IMR-90 (cell line): Measurements from ENCODE around the gene ALG8. TPM values are rescaled to one million over a fixed set of nuclear protein-coding genes. Genes with fewer than 3 reads are reported as not detected.

Experiments used
- ATAC-seq: fragments of 200-7000 bp; cut with Tn5 transposase; 2 replicates; pipeline ENCODE4 v1.9.1; 2020; ENCODE audit warnings: low read depth, mild to moderate bottlenecking, moderate library complexity
- BruUV-seq: library from RNA; stranded (reverse); fragments of 400-500 nt; replicated peaks from 2 replicates; lab custom pipeline; 2021; lab: Mats Ljungman, UMichigan
- CTCF ChIA-PET: fragments of 300-600 bp; formaldehyde crosslinking; extraction: SDS; loops from one replicate; lab custom pipeline; 2021; ENCODE audit warnings: antibody characterized with exemption; lab: Yijun Ruan, JAX
- POLR2A ChIA-PET: fragments of 300-600 bp; sonication (Branson Sonifier 250); formaldehyde crosslinking; loops from one replicate; lab custom pipeline; 2022; ENCODE audit warnings: antibody characterized with exemption; ENCODE audit not compliant: unreplicated experiment; lab: Charles Lee
- DNase-seq: peaks from one replicate; pipeline ENCODE4 v3.0.0; 2013
- H2AFZ ChIP-seq: replicated peaks from 2 replicates; pipeline ENCODE3; 2013; ENCODE audit warnings: low read length, mild to moderate bottlenecking; ENCODE audit not compliant: poor library complexity
- H2AK5ac ChIP-seq: 2 replicates; pipeline ENCODE4 v1.6.1; 2013; ENCODE audit warnings: low read depth, low read length, inconsistent platforms
- H2AK9ac ChIP-seq: replicated peaks from 2 replicates; pipeline ENCODE3; 2013; ENCODE audit warnings: mild to moderate bottlenecking, low read depth, low read length, moderate library complexity; ENCODE audit not compliant: poor library complexity
- H2BK120ac ChIP-seq: 2 replicates; pipeline ENCODE4 v1.6.1; 2013; ENCODE audit warnings: low read depth, low read length, inconsistent platforms
- H2BK15ac ChIP-seq: 3 replicates; pipeline ENCODE4 v1.6.1; 2013; ENCODE audit warnings: low read depth, low read length, inconsistent platforms
- H2BK20ac ChIP-seq: 2 replicates; pipeline ENCODE4 v1.6.1; 2013; ENCODE audit warnings: low read depth, mild to moderate bottlenecking, inconsistent platforms, low read length, moderate library complexity
- H2BK5ac ChIP-seq: 2 replicates; pipeline ENCODE4 v1.6.1; 2013; ENCODE audit warnings: mild to moderate bottlenecking, low read depth, low read length, inconsistent platforms; ENCODE audit not compliant: poor library complexity, severe bottlenecking
- H3K14ac ChIP-seq: replicated peaks from 2 replicates; pipeline ENCODE4 v1.6.1; 2013; ENCODE audit warnings: low read depth, low read length, inconsistent platforms
- H3K18ac ChIP-seq: 2 replicates; pipeline ENCODE4 v1.6.1; 2013; ENCODE audit warnings: low read depth, low read length, control low read depth
- H3K23ac ChIP-seq: 2 replicates; pipeline ENCODE4 v1.6.1; 2013; ENCODE audit warnings: low read depth, low read length, inconsistent platforms
- H3K27ac ChIP-seq: 2 replicates; pipeline ENCODE4 v1.5.1; 2013; ENCODE audit warnings: mild to moderate bottlenecking, control low read depth, low read length; ENCODE audit not compliant: insufficient read depth
- H3K27me3 ChIP-seq: 2 replicates; pipeline ENCODE4 v1.6.1; 2013; ENCODE audit warnings: low read length; ENCODE audit not compliant: control insufficient read depth, insufficient read depth
- H3K36me3 ChIP-seq: 2 replicates; pipeline ENCODE4 v1.6.1; 2013; ENCODE audit warnings: low read length, mixed read lengths; ENCODE audit not compliant: control insufficient read depth, insufficient read depth
- H3K4ac ChIP-seq: 2 replicates; pipeline ENCODE4 v1.6.1; 2013; ENCODE audit warnings: low read depth, low read length, inconsistent platforms
- H3K4me1 ChIP-seq: 2 replicates; pipeline ENCODE4 v1.6.1; 2013; ENCODE audit warnings: low read length, mixed read lengths; ENCODE audit not compliant: control insufficient read depth, insufficient read depth
- H3K4me2 ChIP-seq: 2 replicates; pipeline ENCODE4 v1.6.1; 2013; ENCODE audit warnings: low read depth, mild to moderate bottlenecking, control low read depth, low read length, moderate library complexity
- H3K4me3 ChIP-seq: 2 replicates; pipeline ENCODE4 v1.5.1; 2013; ENCODE audit warnings: low read depth, mild to moderate bottlenecking, control low read depth, low read length, moderate library complexity; ENCODE audit not compliant: insufficient read depth
- H3K56ac ChIP-seq: 2 replicates; pipeline ENCODE4 v1.6.1; 2013; ENCODE audit warnings: low read length, inconsistent platforms; ENCODE audit not compliant: insufficient read depth; ENCODE audit errors: extremely low read depth
- H3K79me1 ChIP-seq, 2 experiments: 2 replicates each; pipeline ENCODE4 v1.6.1; 2013; ENCODE audit warnings: low read length in 2 of 2, inconsistent platforms in 1 of 2, low read depth in 1 of 2
- H3K9ac ChIP-seq: 2 replicates; pipeline ENCODE4 v1.6.1; 2013; ENCODE audit warnings: low read depth, low read length, control low read depth
- H3K9me1 ChIP-seq: 2 replicates; pipeline ENCODE4 v1.6.1; 2013; ENCODE audit warnings: low read length, inconsistent platforms; ENCODE audit not compliant: insufficient read depth
- H3K9me3 ChIP-seq: 2 replicates; pipeline ENCODE4 v1.6.1; 2013; ENCODE audit warnings: low read length; ENCODE audit not compliant: control insufficient read depth, insufficient read depth
- H4K20me1 ChIP-seq: 2 replicates; pipeline ENCODE4 v1.6.1; 2013; ENCODE audit warnings: low read length, inconsistent platforms; ENCODE audit not compliant: insufficient read depth
- H4K5ac ChIP-seq: 2 replicates; pipeline ENCODE4 v1.6.1; 2013; ENCODE audit warnings: mild to moderate bottlenecking, low read depth, low read length, control low read depth
- H4K8ac ChIP-seq, 2 experiments: 2 replicates each; pipeline ENCODE4 v1.6.1; 2013; ENCODE audit warnings: low read depth in 2 of 2, low read length in 2 of 2, control low read depth in 1 of 2, inconsistent platforms in 1 of 2
- H4K91ac ChIP-seq: 2 replicates; pipeline ENCODE4 v1.6.1; 2013; ENCODE audit warnings: low read depth, low read length, inconsistent platforms; ENCODE audit not compliant: insufficient read depth
- BHLHE40 ChIP-seq: fragments of 150-350 bp; IDR thresholded peaks from 2 replicates; pipeline ENCODE4 v1.6.1; 2016; ENCODE audit warnings: mild to moderate bottlenecking, low read depth, low read length
- CEBPB ChIP-seq: IDR thresholded peaks from 2 replicates; pipeline ENCODE4 v1.6.1; 2012; ENCODE audit warnings: low read depth, low read length, improper control_type of control experiment
- CHD1 ChIP-seq: IDR thresholded peaks from 2 replicates; pipeline ENCODE4 v1.6.1; 2012; ENCODE audit warnings: low read depth, low read length, improper control_type of control experiment
- CTCF ChIP-seq: conservative IDR thresholded peaks from 2 replicates; pipeline ENCODE4 v1.5.1; 2012; ENCODE audit warnings: mild to moderate bottlenecking, low read depth, low read length, improper control_type of control experiment
- MAZ ChIP-seq: IDR thresholded peaks from 2 replicates; pipeline ENCODE4 v1.6.1; 2012; ENCODE audit warnings: low read depth, mild to moderate bottlenecking, low read length, improper control_type of control experiment, moderate library complexity, borderline replicate concordance
- MXI1 ChIP-seq: IDR thresholded peaks from 2 replicates; pipeline ENCODE4 v1.6.1; 2012; ENCODE audit warnings: low read depth, mild to moderate bottlenecking, low read length, moderate library complexity, borderline replicate concordance
- RAD21 ChIP-seq: IDR thresholded peaks from 2 replicates; pipeline ENCODE4 v1.6.1; 2012; ENCODE audit warnings: low read length, improper control_type of control experiment
- RCOR1 ChIP-seq: IDR thresholded peaks from 2 replicates; pipeline ENCODE4 v1.6.1; 2012; ENCODE audit warnings: mild to moderate bottlenecking, low read length, improper control_type of control experiment; ENCODE audit not compliant: insufficient replicate concordance
- WGBS, 2 experiments: methylation state at CpG; one replicate each; pipeline versions ENCODE4 v1.1.5 to v1.1.7; 2013; ENCODE audit warnings: missing lambda C conversion rate in 2 of 2; ENCODE audit not compliant: insufficient read length in 1 of 2; ENCODE audit errors: extremely low coverage in 2 of 2; 5-methylcytosine and 5-hydroxymethylcytosine counted together
- dilution Hi-C: fragments of 300-500 bp; cut with HindIII; formaldehyde crosslinking; loops from one replicate; pipeline ENCODE4 v1.14.3; 2018; ENCODE audit warnings: low sequenced_read_pairs; ENCODE audit not compliant: unreplicated experiment
- in situ Hi-C: fragments of 300-500 bp; cut with MboI; formaldehyde crosslinking; loops from 3 replicates; pipeline ENCODE4 v1.14.3; 2019; ENCODE audit warnings: low sequenced_read_pairs, inconsistent platforms, mixed read lengths
- intact Hi-C: fragments of 100-400 bp; cut with micrococcal nuclease; formaldehyde crosslinking; loops from 2 replicates; pipeline ENCODE4 v1.10.0; 2022
- polyA plus RNA-seq, 3 experiments: library from polyadenylated mRNA; depleted of rRNA; stranded (reverse); fragments of >200 nt; gene quantifications; 2 replicates each; pipeline ENCODE4 v1.2.3, GENCODE V29; 2012; ENCODE audit warnings: low replicate concordance in 1 of 3
- total RNA-seq: library from RNA; depleted of rRNA; stranded (reverse); fragments of >200 nt; gene quantifications from 2 replicates; pipeline ENCODE4 v1.2.3, GENCODE V29; 2012

ALG8 gene
- total and polyA plus RNA-seq, 2 of the 4 experiments (the other 2 are of a cell fraction) = 27.8 to 31.8 TPM

- peaks cover 8 to 36% of the 10 kb centered on the region in 2 experiments for H3K79me1 ChIP-seq
- H3K14ac ChIP-seq = no peak overlapping the region
- H4K91ac ChIP-seq = no peak overlapping the region
- H2BK20ac ChIP-seq = peak overlapping the region; percentile 0; the same call in 1 of the 2 replicates
- H3K9me3 ChIP-seq = no peaks in the 10 kb centered on the region
- 0 out of 2 replicates have a peak, but pooled peaks cover 2% of the 10 kb centered on the region for H3K36me3 ChIP-seq
- dilution Hi-C loops (no loop called here), intact Hi-C loops (no loop called here), in situ Hi-C loops (no loop called here)
- H3K4me3 ChIP-seq = no peak overlapping the region
- no TSS peak for BruUV-seq
- H3K4me2 ChIP-seq = no peak overlapping the region
- no peak overlapping the region for H2AK9ac ChIP-seq
- H3K18ac ChIP-seq = no peak overlapping the region
- no peak overlapping the region for H2BK5ac ChIP-seq
- no peak for ATAC-seq
- H3K4ac ChIP-seq = 0 out of 2 replicates have a peak overlapping the region, but pooled peaks have one; percentile 33
- POLR2A ChIA-PET = no interaction called here
- H3K4me1 ChIP-seq = peaks cover 2% of the 10 kb centered on the region; the same call in 1 of the 2 replicates
- peak overlapping the region in 1 of 2 experiments; percentile 95; a peak in 2 of 4 replicates for H4K8ac ChIP-seq
- TF ChIP-seq CEBPB (no peak), MXI1 (no peak), BHLHE40 (no peak), MAZ (no peak), RCOR1 (no peak), CTCF (no peak), RAD21 (no peak), CHD1 (no peak)
- H2BK15ac ChIP-seq = no peak overlapping the region
- no peak overlapping the region for H3K27ac ChIP-seq
- H4K5ac ChIP-seq = no peak overlapping the region
- no peak overlapping the region for H3K23ac ChIP-seq
- H2AFZ ChIP-seq = no peak overlapping the region
- H4K20me1 ChIP-seq = peaks cover 21% of the 10 kb centered on the region
- H3K9ac ChIP-seq = no peak overlapping the region
- peak overlapping the region; percentile 38; the same call in 1 of the 2 replicates for H2BK120ac ChIP-seq
- H3K9me1 ChIP-seq = peaks cover 12% of the 10 kb centered on the region
- no peak for DNase-seq
- CTCF ChIA-PET = no interaction called here
- peak overlapping the region; percentile 13; the same call in 1 of the 2 replicates for H2AK5ac ChIP-seq
- no peaks in the 10 kb centered on the region for H3K27me3 ChIP-seq
- H3K56ac ChIP-seq = no peak overlapping the region
- 75% methylated on average over 2 of the region's 6 CpGs; no CpG with 5 or more reads in 1 of the 2 experiments for WGBS, 2 experiments
These were observed 57.8 kb downstream of the ALG8 start for GRCh38 chr11:78081583-78081982.
